GM12872 (cell line): ENCODE measurements around the gene AQP3.

Experiments
- CTCF ChIP-seq: IDR thresholded peaks from 3 replicates; pipeline ENCODE4 v1.5.1; 2011; ENCODE audit warnings: low read depth, mild to moderate bottlenecking, low read length, moderate library complexity; ENCODE audit not compliant: insufficient read depth

AQP3 gene

DNA sequence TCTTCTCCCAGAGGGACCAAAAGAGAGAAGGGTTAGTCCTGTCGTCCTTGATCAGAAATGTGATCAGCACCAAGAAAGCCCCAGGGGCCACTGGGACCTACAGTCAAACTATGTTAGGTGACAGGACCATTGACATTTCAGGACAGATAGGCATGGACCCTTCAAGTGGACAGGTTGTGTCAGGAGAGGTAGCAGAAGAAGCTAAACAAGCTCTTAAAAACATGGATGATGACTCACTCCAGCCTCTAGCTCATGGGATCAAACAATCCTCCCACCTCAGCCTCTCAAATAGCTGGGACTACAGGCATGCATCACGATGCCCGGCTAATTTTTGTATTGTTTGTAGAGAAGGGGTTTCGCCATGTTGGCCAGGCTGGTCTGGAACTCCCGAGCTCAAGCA, 2.3 kb upstream of the AQP3 start:
- no peak for TF ChIP-seq CTCF

DNA sequence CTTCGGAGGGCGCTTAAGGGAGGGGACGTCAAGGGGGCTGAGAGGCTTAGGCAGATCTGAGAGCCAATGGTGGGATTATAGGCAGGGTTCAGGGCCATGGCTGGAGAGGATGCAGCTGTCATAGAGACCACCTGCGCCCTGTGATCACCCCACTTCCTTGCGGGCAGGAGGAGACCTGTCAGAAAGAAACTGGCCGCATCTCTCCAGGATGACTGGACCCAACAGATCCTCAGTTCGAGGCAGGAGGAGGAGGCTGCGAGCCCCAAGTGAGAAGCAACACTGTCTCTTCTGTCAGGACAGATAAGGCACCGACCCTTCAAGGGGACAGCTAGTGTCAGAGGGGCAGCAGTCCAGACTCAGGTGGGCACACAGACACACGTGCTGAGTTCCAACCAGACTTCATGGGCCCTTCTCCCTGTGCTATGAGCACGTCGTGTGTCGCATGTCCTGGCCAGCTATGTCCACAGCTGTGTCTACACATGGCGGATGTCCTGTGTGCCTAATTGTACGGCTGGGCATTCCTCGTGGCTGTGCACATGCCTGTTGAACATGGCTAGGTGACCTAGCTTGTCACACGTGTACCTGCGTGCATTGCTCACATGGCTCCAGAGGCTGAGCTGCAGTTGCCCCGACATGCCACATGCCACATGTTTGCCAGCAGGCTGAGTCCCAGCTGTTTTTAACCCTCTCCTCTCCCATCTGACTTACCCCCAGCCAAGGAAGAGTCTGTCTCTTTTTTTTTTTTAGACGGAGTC, 583 bp upstream of the AQP3 start:
- TF ChIP-seq CTCF: no peak

GRCh38 chr9:33446240-33446945, 1.0 kb downstream of the AQP3 start:
- TF ChIP-seq CTCF: no peak

DNA sequence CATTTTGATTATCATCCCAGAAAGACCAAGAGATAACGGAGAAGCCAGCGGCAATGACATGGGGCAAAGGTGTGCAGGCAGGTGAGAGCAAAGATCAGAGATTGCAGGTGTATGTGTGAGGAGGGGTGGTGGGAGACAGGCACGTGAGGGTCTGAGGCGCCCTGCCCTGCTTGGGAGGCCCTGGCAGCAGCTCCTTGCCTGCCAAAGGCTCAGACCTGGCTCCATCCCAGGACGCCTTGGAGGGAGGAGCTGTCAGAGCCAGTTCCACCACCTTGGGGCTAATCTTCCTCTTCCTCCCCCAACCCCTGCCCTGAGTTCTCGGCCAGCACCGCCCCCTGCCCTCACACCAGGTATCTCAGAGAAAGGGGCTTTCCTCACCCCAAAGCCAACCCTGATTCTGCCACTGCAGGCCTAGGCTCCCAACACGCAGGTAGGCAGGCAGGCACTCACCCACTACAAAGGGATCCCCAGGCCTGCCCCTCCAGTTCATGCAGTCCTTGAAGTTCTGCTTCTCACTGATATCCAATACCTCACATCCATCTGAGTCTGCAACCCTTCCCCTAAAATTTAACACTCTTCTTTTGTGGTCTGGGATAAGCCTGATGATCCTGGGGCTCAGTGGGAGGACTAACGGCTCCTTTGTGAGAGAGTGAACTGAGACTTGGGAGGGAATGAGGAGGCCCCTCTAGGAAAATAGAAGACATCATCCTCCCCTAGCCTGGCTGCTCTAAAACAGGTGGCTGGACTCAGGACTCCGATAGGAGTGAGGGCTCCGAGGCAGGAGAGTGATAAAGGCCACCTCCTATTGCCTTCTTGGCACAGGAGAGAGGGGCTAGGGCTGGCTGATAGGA, 1.8 kb downstream of the AQP3 start:
- TF ChIP-seq CTCF: no peak

GRCh38 chr9:33443464-33444154, 3.8 kb downstream of the AQP3 start:
- no peak for TF ChIP-seq CTCF

DNA sequence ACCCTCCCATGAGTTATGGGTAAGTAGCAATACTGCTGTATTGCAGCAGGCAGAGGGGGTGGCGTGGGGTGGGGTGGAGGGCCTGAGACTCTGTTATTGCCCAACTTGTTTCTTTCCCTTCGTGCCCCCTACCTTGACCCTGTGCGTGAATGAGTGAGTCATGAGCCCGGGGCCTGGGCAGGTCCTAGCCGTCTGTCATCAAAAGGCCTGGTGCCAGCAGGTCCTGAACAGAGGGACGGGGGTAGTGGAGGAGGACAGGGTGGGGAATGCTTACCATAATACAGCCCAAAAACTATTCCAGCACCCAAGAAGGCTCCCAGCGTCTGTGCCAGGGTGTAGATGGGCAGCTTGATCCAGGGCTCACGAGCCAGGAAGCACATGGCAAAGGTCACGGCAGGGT, 4.3 kb downstream of the AQP3 start:
- TF ChIP-seq CTCF: no peak
